ENCODE data around the gene HECA.
"Not testable (repeated sequence)": the region's sequence is repeated elsewhere in the genome, so short reads cannot be mapped to it uniquely, and the experiment has no call there.

Gene HECA, protein sequence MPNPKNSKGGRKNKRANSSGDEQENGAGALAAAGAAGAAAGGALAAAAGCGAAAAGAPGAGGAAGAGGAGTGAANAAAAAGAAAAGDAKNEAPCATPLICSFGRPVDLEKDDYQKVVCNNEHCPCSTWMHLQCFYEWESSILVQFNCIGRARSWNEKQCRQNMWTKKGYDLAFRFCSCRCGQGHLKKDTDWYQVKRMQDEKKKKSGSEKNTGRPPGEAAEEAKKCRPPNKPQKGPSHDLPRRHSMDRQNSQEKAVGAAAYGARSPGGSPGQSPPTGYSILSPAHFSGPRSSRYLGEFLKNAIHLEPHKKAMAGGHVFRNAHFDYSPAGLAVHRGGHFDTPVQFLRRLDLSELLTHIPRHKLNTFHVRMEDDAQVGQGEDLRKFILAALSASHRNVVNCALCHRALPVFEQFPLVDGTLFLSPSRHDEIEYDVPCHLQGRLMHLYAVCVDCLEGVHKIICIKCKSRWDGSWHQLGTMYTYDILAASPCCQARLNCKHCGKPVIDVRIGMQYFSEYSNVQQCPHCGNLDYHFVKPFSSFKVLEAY

DNA sequence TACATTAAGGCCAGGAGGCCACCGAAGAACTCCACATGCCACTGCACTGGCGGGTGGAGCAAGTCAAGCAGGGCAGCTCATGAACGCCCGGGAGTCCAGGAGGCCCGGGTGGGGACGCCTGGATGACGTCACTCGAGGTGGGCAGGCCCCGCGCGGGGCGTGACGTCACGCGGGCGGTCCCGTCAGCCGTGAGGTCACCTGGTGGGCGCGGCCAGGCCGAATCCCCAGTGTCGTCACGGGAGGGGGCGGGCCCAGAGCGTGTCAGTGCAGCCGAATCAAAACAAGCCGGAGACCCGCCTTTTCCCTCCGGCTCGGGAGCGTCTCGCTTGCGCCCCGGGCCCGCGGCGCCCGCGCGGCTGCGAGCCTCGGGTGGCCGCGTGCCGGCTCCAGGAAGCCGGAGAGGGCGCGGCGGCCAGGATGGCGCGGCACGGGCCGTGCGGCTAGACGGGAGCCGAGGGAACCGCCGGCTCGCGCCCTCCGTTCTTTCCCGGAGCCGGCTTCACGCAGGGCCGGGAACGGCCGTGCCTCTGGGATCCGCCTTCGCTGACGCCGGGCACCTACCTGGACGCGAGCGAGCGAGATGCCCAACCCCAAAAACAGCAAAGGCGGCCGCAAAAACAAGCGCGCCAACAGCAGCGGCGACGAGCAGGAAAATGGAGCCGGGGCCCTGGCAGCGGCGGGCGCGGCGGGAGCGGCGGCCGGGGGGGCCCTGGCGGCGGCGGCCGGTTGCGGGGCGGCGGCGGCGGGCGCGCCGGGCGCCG lies at the start of gene HECA:
Gene HECA, plus strand, starts transcription at position 264 of the 761 bp plus-strand sequence. Its CDS starts 317 bp downstream, at position 581.
- peak; percentile 94 for DNase-seq

DNA sequence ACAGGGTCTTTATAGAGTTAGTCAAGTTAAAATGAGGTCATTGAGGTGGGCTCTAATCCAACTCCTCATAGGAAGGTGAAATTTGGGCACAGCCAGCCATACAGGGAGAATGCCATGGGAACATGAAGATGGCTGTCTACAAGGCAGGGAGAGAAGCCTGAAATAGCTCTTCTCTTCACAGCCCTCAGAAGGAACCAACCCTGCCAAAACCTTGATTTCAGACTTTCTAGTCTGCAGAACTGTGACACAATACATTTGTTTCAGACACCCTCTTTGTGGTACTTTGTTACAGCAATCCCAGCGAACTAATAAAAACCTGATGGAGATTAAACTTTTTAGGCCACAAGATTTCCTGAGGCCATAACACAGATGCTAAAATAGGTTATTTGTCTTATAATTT lies 43.1 kb upstream of the HECA start:
- no peak for DNase-seq

DNA sequence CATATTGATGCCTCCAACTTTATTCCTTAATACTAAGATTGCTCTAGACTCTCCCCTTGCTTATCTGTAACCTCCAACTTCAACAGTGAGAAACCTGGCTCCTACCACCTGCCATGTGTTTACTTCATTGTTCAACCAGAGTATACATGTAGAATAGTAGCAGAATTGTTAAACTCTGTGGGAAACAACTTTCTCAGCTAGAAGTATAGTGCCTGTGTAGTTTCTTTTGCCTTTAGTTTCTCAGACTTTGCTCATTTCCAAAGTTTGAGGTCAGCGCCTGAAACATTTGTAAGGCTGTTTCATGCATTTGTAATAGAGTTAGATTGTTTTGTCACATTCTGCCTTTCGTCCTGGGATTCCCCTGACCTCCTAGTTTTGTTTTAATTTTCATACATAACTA lies 34.9 kb upstream of the HECA start:
- DNase-seq: no peak

DNA sequence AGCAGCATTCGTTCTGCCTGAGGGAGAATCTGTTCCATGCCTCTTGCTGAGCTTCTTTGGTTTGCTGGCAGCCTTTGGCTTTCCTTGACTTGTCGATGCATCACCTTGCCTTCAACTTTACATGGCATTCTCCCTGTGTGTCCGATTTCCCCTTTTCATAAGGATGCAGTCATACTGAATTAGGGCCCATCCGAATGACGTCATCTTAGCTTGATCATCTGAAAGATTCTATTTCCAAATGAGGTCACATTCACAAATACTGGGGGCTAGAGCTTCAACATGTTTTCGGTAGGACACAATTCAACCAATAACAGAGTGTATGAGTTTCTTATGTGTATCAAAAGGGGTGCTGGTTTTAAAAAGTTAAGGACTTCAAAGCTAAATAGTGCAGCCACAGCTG lies 27.8 kb upstream of the HECA start:
- DNase-seq: no peak

DNA sequence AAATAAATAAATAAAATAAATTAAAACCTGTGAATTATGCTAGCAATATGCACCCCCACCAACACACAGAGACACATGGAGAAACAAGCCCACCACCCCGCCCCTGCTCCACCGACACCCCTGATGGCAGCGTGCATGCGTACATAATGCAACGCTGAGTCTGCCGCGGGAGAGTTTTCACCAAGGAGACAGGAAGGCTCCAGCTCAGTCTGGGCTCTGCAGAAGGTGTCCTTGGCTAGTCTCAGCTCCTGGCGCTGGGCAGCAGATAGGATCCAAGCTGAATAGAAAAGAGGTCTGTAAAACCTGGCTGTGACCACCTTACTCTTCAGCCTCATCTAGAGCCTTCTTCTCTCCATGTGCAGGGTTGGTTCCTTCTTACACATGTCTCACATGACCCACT lies 26.5 kb upstream of the HECA start:
- DNase-seq: no peak

DNA sequence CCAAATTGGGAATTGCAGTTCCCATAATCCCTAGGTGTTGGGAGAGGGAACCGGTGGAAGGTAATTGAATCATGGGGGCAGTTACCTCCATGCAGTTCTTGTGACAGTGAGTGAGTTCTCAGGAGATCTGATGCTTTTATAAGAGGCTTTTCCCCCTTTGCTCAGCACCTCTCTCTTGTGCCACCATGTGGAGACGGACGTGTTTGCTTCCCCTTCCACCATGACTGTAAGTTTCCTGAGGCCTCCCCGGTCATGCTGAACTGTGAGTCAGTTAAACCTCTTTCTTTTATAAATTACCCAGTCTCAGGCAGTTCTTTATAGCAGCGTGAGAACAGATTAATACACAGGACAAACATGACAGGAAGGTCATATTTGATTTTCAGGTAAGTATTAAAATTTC lies 25.3 kb upstream of the HECA start:
- DNase-seq: no peak

DNA sequence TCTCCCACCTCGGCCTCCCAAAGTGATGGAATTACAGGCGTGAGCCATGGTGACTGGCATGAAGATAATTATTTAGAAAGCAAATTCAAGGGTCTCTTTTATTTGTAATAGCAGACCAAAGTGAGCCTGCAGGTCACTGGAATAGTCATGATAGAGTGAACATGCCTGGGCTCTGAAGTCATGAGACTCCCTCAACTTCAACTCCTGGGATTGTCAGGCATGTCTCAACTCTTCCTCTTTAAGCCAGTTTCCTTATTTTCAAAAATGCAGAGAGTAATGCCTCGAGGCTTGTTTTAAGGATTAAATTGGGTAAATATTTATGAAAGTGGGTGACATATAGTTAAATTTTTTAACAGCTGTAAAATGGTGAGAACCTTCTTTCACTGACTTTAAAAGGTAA lies 22.7 kb upstream of the HECA start:
- DNase-seq: no peak

DNA sequence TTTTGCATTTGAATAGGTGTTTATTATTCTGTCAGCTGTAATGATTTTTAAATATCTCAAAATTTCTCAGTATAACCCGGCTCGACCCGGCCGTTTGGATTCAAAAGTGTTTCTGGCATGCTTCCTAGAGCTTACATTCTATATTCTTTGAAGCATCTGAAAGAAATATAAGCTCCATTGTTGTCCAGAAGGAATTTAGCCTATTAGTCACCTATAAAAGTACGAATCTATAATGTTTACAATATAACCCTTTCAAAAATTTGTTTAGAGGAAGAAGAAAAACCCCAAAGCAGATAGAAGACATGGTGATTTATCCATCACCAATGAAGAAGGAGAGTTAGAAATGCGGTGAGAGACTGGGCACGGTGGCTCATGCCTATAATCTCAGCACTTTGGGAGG lies 22.3 kb upstream of the HECA start:
- DNase-seq: no peak

DNA sequence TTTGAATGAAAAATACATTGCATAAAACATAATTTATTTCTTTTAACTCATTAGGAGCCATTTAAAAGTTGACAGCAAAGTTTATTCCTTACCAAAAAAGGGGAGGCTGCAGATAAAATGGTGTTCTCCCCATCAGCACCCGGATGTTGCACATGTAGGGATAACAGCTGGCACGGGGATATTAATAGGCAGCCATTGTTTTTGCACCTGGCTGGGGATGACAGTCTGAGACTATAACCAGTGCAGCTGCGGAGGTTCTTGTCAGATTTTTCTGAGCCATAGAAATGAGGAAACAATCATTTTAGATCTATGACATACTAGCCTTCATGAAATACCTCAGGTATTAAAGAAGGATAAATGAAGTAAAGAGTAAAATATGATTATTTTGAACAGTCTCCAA lies 20.1 kb upstream of the HECA start:
- peak; percentile 55 for DNase-seq

DNA sequence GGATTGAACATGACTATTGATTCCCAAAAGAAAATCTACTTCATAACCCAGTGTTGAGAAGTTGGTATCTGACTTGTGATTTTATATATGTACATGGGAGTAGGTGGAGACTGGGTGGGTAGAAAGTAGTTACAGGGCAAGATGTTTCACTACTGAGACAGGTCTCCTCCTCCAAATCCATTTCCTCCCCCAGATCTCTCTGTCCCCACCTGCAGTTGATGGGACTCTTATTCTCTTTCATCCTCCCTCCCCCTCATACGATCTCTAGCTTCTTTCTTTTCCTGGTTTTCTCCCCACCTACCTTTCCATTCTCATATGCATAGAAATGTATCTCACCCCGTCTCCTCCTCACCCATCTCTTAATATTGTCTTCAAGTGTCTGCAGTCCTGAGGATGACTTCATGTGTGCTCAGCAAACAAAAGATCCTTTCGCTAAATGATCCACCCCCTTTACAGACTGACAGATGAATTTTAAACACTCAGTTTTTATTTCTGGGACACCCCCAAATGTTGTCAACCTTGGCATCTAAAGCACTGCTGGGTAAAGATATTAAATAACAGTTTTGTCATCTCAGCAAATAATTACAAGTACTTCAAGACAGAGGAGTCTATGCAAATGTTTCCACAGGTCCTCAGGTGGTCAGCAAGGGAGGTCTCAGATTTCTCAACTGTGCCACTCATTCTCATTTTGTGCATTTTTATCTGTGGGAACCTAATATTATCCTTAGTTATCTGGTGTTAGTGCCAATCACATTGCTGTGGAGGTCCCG lies 18.7 kb upstream of the HECA start:
- DNase-seq: no peak

DNA sequence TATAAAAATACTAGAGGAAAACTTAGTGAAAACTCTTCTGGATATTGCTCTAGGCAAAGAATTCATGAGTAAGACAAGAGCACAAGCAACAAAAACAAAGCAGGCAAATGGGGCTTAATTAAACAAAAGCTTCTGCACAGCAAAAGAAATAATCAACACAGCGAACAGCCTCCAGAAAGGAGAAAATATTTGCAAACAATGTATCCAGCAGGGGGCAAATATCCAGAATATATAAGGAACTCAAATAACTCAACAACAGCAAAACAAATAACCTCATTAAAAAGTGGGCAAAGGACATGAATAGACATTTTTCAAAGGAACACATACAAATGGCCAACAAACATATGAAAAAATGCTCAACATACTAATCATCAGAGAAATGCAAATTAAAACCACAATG lies 17.1 kb upstream of the HECA start:
- DNase-seq: no peak

DNA sequence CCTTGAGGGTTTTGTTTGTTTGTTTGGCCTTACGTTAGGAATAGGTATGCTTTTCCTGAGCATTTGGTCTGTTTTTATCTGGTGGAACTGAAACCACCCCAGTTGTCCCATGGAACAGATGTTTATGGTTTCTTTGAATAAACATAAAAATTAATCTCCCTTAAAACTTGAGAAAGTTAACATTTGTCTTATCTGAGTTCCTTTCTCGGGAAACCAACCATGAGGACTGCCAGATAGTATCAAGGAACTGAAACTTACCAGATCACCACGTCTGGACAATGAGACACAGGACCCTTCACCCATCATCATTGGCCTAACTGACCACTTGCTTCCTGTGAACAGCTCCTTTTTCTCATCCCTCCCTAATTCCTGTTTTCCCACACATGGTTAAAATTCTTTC lies 15.3 kb upstream of the HECA start:
- no peak for DNase-seq

DNA sequence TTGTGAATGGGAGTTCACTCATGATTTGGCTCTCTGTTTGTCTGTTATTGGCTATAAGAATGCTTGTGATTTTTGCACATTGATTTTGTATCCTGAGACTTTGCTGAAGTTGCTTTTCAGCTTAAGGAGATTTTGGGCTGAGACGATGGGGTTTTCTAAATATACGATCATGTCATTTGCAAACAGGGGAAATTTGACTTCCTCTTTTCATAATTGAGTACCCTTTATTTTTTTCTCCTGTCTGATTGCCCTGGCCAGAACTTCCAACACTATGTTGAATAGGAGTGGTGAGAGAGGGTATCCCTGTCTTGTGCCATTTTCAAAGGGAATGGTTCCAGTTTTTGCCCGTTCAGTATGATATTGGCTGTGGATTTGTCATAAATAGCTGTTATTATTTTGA lies 12.1 kb upstream of the HECA start:
- not testable (repeated sequence) for DNase-seq

DNA sequence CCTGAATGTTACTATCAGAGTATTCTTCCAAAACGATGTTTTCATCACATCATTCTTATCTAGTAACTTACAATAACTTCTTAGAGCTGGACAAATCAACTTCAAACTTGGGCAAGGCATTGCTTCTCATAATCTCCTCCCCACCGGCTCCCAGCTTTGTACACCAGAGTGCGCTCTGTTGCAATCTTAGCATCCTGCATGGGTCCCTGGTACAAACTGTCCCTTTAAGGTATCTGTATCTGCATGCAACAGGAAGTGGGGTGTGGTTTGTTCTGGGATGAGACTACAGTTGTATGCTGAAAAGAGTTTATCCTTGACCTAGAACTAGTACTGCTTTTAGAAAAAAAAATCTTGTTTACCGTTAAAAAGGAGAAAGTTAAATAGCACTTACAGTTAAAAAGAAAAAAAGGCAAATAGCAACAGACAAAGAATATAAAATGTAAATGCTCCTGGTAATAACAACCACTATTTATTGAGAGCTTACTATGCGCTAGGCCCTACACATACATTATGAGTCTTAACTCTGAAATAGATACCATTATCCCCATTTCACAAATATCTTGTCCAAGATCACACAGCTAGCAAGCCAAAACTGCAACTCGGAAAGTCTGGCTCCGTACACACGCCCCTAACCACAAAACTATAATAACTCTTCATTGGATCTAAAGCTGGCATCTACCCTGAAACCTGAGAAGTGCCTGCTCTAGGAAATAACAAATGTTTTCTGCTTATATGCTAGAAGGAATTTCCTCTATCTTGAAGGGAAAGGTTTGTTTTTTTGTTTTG lies 9.8 kb upstream of the HECA start:
- peak; percentile 23 for DNase-seq

DNA sequence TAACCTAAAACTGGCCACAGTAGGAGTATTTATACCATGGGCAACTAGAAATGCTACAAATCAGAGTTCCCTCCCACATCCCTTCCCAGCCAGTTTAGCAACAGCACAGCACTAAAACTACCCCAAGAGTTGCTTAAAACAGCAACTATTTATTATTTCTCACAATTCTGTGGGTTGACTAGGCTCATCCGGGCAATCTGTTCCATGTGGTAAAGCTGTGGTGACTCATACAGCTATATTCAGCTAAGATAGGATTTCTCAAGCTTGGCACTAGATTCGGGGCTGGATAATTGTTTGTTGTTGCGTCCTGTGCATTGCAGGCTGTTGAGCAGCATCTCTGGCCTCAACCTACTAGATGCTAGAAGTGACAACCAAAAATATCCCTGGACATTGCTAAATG lies 8.6 kb upstream of the HECA start:
- no peak for DNase-seq

DNA sequence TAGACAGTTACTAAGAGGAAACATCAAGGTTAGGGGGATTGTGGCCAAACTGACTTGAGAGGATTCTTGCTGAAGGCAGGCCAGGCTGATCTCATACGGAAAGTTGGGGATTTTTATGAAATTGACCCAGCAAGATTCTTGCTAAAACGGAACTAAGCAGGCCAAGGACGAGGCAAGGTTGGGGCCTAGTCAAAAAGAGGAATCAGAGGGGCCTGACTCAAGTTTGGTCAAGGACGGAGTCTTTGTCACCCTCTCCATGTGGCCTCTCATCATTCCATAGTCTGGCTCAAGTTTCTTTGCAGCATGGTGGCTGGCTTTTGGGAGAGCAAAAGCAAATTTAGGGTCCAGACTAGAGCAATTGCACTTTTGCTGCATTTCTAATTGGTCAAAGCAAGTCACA lies 7.9 kb upstream of the HECA start:
- no peak for DNase-seq

DNA sequence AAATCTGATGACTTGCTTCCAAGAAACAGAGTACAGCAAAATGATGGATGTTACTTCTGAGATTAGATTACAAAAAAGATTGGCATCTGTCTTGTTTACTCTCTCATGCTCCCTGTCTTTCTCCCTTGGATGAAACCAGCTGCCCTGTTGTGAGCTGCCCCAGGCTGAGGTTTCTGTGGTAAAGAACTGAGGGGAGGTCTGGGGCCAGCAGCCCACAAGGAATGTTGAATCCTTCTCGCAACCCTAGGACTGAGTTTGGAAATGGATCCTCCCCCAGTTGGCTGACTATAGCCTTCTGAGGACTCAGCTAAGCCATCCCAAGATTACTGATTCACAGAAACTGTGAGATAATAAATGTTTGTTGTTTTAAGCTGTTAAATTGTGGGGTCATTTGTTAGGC lies 5.6 kb upstream of the HECA start:
- DNase-seq: no peak

DNA sequence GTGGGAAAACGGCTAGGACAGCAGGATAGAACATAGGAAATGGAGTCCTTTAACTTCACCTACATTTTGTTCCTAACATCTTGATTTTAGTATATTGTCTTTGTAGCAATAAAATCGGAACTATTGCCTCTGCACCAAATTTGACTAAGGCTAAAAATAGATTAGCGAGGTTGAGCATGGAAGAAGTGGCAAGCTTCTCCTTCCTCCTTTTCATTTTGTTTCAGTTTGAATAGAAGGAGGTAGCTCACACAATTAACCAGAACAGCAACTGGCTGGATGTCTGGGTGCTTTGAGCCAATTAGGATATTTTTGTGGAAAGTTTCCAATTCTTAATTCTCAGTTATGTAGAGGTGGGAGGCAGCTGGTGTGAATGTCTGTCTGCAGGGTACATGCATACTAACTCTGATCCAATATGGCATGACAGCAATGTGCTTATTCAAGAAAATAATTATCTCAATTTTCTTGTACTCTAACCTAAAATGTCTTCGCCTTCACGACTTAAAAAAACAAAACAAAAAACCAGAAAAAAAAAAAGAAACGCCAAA lies 3.1 kb upstream of the HECA start:
- no peak for DNase-seq

DNA sequence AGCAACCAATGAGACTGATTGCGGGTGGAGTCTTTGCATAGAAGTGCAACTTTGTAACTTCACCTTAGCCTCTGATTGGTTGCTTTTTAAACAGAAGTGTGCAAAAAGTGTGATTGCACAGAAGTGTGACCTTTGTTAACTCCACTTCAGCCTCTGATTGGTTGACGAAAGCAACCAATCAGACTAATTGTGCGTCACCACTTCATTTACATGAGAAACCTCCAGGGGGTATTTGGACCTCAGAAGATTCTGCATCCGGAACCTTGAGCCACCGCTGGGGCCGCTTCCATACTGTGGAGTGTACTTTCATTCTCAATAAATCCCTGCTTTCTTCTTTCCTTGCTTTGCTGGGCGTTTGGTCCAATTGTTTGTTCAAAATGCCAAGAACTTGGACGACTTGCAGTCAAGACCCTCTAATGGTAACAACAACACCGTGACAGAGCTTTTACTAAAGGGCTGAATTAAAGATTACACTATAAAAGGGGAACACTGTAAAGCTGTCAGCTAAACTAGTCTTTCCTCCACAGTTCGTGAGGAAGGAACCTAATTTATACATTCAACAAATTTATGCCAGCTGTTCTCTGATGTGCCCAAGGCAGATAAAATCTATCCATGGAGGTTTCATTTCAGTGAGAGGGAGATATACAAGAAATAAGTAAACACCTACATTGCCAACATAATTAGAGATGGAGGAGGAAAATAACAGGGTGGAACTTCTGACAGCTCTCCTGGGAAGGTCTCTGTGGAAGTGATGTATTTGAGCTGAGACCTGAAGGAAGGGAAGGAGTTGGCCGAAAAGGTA lies 1.4 kb upstream of the HECA start:
- DNase-seq: peak; percentile 85

DNA sequence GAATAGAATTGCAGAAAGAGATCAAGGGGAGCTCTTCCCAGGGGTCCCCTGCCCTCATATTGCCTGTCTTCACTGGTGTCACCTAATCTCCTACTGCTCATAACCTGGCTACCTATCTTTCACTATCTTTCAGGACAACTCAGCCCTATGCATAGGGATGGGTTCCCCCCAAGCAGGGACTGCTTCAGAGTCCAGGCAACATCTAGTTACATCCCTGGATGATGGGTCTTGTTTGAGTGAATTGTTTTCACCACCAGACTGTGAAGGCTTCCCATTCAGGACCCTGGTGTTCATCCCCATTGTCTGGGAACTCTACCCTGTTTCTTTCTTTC lies 850 bp upstream of the HECA start:
- no peak for DNase-seq
